GM23338 (cell line): ENCODE data around the gene C4A.

ENCODE experiments used
- CREB1 ChIP-seq: fragments of 250-450 bp; sonication (Bioruptor Pico); IDR thresholded peaks from 2 replicates; pipeline ENCODE4 v1.5.0; 2020; ENCODE audit warnings: low read depth, mild to moderate bottlenecking, moderate library complexity
- EZH2 ChIP-seq: fragments of 200-600 bp; sonication (generic); IDR thresholded peaks from one replicate; pipeline ENCODE4 v1.8.0; 2017; ENCODE audit warnings: antibody characterized with exemption, mild to moderate bottlenecking, low read depth; ENCODE audit not compliant: unreplicated experiment
- TF ChIP-seq, protein P1 (sequence below), 2 experiments: fragments of 200-600 bp in 1 of 2; sonication (generic) in 1 of 2; conservative IDR thresholded peaks; 2 replicates each; pipeline versions ENCODE4 v1.5.1 to v1.6.1; 2016 to 2017; ENCODE audit warnings: antibody characterized with exemption in 2 of 2, low read depth in 2 of 2, mild to moderate bottlenecking in 2 of 2, moderate library complexity in 1 of 2

GRCh38 chr6:31945507-31946369, 36.1 kb upstream of the C4A start, which contains the start of gene CFB:
- TF ChIP-seq, protein P1, sequence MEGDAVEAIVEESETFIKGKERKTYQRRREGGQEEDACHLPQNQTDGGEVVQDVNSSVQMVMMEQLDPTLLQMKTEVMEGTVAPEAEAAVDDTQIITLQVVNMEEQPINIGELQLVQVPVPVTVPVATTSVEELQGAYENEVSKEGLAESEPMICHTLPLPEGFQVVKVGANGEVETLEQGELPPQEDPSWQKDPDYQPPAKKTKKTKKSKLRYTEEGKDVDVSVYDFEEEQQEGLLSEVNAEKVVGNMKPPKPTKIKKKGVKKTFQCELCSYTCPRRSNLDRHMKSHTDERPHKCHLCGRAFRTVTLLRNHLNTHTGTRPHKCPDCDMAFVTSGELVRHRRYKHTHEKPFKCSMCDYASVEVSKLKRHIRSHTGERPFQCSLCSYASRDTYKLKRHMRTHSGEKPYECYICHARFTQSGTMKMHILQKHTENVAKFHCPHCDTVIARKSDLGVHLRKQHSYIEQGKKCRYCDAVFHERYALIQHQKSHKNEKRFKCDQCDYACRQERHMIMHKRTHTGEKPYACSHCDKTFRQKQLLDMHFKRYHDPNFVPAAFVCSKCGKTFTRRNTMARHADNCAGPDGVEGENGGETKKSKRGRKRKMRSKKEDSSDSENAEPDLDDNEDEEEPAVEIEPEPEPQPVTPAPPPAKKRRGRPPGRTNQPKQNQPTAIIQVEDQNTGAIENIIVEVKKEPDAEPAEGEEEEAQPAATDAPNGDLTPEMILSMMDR (conservative IDR thresholded peaks at IDR 0.05; ENCODE audit: low read depth in 2 of 2), result no peak
- TF ChIP-seq CREB1 (CRISPR knock-in tag) (no peak), EZH2 (no peak)
